Activated naive CD8-positive, alpha-beta T cell (primary cell): Measurements from ENCODE around the gene KAT14.
"Not testable (repeated sequence)": the region's sequence is repeated elsewhere in the genome, so short reads cannot be mapped to it uniquely, and the experiment has no call there.

Experiments used
- H3K27ac Mint-ChIP-seq: one replicate; pipeline ENCODE4 v1.8.0; 2021; ENCODE audit warnings: mixed read lengths
- H3K27me3 Mint-ChIP-seq: one replicate; pipeline ENCODE4 v1.8.0; 2021; ENCODE audit warnings: mixed read lengths
- H3K36me3 Mint-ChIP-seq: one replicate; pipeline ENCODE4 v1.8.0; 2021; ENCODE audit warnings: mixed read lengths
- H3K4me1 Mint-ChIP-seq: one replicate; pipeline ENCODE4 v1.8.0; 2021; ENCODE audit warnings: low read depth, mixed read lengths
- H3K4me3 Mint-ChIP-seq: one replicate; pipeline ENCODE4 v1.8.0; 2021; ENCODE audit warnings: mild to moderate bottlenecking, mixed read lengths
- H3K9me3 Mint-ChIP-seq: one replicate; pipeline ENCODE4 v1.8.0; 2021; ENCODE audit warnings: low read depth, mixed read lengths

The KAT14 gene

DNA sequence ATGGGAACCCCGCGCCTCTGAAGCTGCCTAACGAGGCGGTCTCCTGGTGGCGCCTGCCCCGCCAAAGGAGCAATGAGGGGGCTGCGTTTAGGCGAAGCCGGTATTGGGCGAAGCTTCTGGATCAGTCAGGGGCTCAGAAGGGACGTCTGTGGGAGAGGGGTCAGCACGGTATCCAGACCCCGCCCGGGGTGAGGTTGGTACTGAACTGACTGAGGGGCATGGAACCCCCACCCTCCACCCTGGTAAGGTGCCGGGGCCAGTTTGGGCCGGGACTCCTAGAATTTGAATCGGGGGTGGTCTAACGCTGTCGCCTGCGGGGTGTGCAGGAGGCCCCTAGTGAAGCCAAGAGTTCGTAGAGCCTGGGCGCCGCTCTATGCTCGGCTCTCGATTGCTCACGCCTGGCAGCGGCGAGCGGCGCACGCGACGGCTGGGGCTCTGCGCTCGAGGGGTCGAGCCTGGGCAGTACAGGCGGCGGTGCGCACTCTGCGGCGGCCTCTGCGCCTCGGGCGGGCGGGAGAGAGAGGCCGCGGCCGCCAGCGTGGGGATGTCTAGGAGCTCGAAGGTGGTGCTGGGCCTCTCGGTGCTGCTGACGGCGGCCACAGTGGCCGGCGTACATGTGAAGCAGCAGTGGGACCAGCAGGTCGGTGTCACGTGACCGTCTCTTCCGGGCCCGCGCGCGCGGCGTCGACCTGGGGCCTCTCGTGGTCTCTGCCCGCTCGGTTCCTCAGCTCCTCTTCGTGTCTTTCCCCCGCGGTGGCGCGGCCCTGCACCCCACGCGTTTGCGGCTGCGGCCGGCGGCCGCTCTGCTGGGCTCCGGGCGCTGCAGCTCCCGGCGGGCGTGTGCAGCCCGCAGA lies at the start of gene KAT14, which contains the start of gene PET117:
KAT14 (plus strand) TSS at position 452 of the 854 bp plus-strand sequence. CDS start 4,798 bp downstream, outside the sequence.
PET117 (plus strand) TSS at position 452 of the 854 bp plus-strand sequence; CDS start at position 545, 93 bp downstream.
- Mint-ChIP-seq H3K27ac (peak within 1 kb of the TSS; percentile 93), H3K27me3 (no peaks in the 10 kb centered on the region), H3K36me3 (peaks cover 13% of the 10 kb centered on the region), H3K9me3 (no peaks in the 10 kb centered on the region), H3K4me3 (peak within 1 kb of the TSS; percentile 92), H3K4me1 (peaks cover 38% of the 10 kb centered on the region)

GRCh38 chr20:18088298-18088697 lies 49.4 kb upstream of the KAT14 start:
- not testable (repeated sequence) for H3K4me3 Mint-ChIP-seq, H3K9me3 Mint-ChIP-seq, H3K27ac Mint-ChIP-seq, H3K4me1 Mint-ChIP-seq, H3K36me3 Mint-ChIP-seq, H3K27me3 Mint-ChIP-seq

GRCh38 chr20:18088841-18089240 lies 48.8 kb upstream of the KAT14 start:
- H3K4me1 Mint-ChIP-seq, H3K4me3 Mint-ChIP-seq, H3K9me3 Mint-ChIP-seq, H3K27ac Mint-ChIP-seq, H3K36me3 Mint-ChIP-seq, H3K27me3 Mint-ChIP-seq: not testable (repeated sequence)

DNA sequence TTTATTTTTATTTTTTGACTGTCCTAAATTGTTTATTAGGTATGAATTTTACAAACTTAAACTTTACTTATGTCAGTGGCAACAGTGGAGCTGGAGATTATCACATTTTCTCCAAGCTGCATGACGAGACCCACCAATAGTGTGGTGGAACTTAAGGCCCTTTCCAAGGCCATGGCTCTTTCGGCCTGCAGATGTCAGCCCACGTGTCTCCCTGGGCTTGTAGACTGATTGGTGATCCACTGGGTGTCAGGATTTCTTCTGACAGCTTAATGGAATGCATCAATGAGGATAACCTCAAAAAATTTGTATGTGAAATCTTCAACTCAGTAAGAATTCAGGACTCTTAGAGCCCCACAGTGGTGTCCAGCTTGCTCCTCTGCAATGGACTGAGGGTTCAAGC lies 47.6 kb upstream of the KAT14 start:
- Mint-ChIP-seq H3K27ac (no peak overlapping the region), H3K36me3 (no peaks in the 10 kb centered on the region), H3K4me1 (no peaks in the 10 kb centered on the region), H3K4me3 (no peak overlapping the region), H3K27me3 (peaks cover 4% of the 10 kb centered on the region), H3K9me3 (no peaks in the 10 kb centered on the region)

DNA sequence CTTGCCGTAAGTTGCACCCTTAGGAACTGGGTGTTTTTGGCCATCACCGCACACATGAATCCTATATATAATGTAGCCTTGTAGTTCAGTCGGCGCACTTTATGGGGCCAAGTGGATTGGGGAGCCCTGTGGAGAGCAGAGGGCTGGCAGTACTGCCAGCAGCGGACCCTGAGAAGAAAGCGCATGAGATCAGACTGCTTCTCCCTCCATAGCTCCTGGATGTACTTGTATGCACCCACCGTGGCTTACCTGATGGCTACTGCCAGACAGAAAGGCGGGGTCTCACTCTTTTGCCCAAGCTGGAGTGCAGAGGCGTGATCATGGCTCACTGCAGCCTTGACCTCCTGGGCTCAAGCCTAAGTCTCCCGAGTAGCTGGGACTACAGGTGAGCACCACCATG lies 47.2 kb upstream of the KAT14 start:
- Mint-ChIP-seq H3K27me3 (peaks cover 4% of the 10 kb centered on the region), H3K27ac (no peak overlapping the region), H3K4me1 (no peaks in the 10 kb centered on the region), H3K4me3 (no peak overlapping the region), H3K36me3 (no peaks in the 10 kb centered on the region), H3K9me3 (no peaks in the 10 kb centered on the region)

GRCh38 chr20:18091623-18092022 lies 46.0 kb upstream of the KAT14 start:
- H3K9me3 Mint-ChIP-seq = no peaks in the 10 kb centered on the region
- H3K27ac Mint-ChIP-seq = no peak overlapping the region
- peaks cover 4% of the 10 kb centered on the region for H3K27me3 Mint-ChIP-seq
- H3K4me3 Mint-ChIP-seq = no peak overlapping the region
- H3K4me1 Mint-ChIP-seq = no peaks in the 10 kb centered on the region
- no peaks in the 10 kb centered on the region for H3K36me3 Mint-ChIP-seq

DNA sequence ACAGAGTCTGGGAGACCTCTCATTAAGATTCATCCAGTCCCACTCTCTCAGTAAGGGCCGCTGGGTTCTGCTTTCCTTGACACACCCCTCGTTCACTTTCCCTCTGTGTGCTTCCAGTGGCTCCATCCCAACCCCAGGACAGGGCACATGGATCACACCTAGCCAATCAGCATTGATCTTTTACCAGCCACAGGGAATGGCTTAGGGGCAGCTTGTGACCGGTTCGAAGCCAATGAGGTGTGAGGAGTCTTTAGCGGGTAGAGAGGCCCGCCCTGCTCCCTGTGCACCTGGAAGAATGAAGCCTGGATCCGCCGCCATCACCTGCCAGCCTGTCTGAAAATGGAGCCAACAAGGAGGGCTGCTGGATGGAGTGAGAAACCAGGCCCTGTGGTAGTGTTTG lies 44.8 kb upstream of the KAT14 start:
- Mint-ChIP-seq H3K9me3 (no peaks in the 10 kb centered on the region), H3K36me3 (no peaks in the 10 kb centered on the region), H3K27ac (no peak overlapping the region), H3K4me1 (no peaks in the 10 kb centered on the region), H3K4me3 (no peak overlapping the region), H3K27me3 (peaks cover 4% of the 10 kb centered on the region)

- H3K36me3 Mint-ChIP-seq = no peaks in the 10 kb centered on the region
- no peaks in the 10 kb centered on the region for H3K4me1 Mint-ChIP-seq
- no peaks in the 10 kb centered on the region for H3K9me3 Mint-ChIP-seq
- H3K4me3 Mint-ChIP-seq = no peak overlapping the region
- no peak overlapping the region for H3K27ac Mint-ChIP-seq
- peaks cover 6% of the 10 kb centered on the region for H3K27me3 Mint-ChIP-seq
Measured at GRCh38 chr20:18093388-18093787, 44.3 kb upstream of the KAT14 start.

DNA sequence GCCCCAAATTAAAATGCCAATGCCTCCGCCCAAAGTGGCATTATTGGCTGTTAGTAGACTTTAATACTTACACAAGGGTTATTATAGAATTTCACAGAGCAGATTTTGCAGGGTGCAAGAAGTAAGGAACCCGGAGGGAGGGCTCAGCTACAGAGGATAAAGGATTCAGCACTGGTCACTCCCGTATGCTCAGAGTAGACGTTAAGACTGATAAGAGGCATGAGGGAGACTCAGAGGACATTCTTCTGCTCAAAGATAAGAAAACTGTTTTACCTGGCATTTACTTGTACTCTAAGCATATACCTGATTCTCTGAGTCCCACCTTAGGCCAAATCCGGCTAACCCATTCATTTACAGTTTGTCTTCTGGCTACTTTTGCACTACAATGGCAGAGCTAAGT lies 43.5 kb upstream of the KAT14 start:
- no peaks in the 10 kb centered on the region for H3K36me3 Mint-ChIP-seq
- peaks cover 8% of the 10 kb centered on the region for H3K27me3 Mint-ChIP-seq

DNA sequence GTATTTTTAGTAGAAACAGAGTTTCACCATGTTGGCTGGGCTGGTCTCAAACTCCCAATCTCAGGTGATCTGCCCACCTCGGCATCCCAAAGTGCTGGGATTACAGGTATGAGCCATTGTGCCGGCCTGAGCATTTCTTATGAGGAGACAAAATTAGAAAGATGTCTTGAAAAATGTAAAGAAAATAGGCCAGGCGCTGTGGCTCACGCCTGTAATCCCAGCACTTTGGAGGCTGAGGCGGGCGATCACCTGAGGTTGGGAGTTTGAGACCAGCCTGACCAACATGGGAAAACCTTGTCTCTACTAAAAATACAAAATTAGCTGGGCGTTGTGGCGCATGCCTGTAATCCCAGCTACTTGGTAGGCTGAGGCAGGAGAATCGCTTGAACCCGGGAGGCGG lies 37.1 kb upstream of the KAT14 start:
- H3K4me3 Mint-ChIP-seq, H3K27ac Mint-ChIP-seq, H3K36me3 Mint-ChIP-seq, H3K4me1 Mint-ChIP-seq, H3K9me3 Mint-ChIP-seq: not testable (repeated sequence)
- H3K27me3 Mint-ChIP-seq = peaks cover 11% of the 10 kb centered on the region

More for the DNA sequence above, 43.5 kb upstream of the KAT14 start:
- Mint-ChIP-seq H3K4me3 (no peak overlapping the region), H3K4me1 (no peaks in the 10 kb centered on the region), H3K9me3 (no peaks in the 10 kb centered on the region), H3K27ac (no peak overlapping the region)

- no peaks in the 10 kb centered on the region for H3K4me1 Mint-ChIP-seq
- H3K27me3 Mint-ChIP-seq = peaks cover 11% of the 10 kb centered on the region
- no peaks in the 10 kb centered on the region for H3K36me3 Mint-ChIP-seq
- no peak overlapping the region for H3K27ac Mint-ChIP-seq
- H3K4me3 Mint-ChIP-seq = no peak overlapping the region
- no peaks in the 10 kb centered on the region for H3K9me3 Mint-ChIP-seq
Measured at GRCh38 chr20:18101125-18101810, 36.4 kb upstream of the KAT14 start.

- H3K27me3 Mint-ChIP-seq = peaks cover 10% of the 10 kb centered on the region
- no peak overlapping the region for H3K27ac Mint-ChIP-seq
- H3K9me3 Mint-ChIP-seq = peaks cover 6% of the 10 kb centered on the region
- no peak overlapping the region for H3K4me3 Mint-ChIP-seq
- no peaks in the 10 kb centered on the region for H3K36me3 Mint-ChIP-seq
- no peaks in the 10 kb centered on the region for H3K4me1 Mint-ChIP-seq
Measured at GRCh38 chr20:18103497-18103896, 34.2 kb upstream of the KAT14 start.

DNA sequence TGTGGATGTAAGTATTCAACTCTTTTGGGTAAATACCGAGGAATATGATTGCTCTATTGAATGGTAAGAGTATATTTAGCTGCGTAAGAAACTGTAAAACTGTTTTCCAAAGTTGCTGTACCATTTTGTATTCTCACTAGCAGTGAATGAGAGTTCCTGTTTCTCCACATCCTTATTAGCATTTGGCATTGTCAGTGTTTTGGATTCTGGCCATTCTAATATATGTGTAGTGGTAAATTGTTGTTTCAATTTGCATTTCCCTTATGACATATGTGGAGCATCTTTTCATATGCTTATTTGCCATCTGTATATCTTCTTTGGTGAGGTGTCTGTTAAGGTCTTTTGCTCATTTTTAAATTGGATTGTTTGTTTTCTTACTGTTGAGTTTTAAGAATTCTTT lies 29.3 kb upstream of the KAT14 start:
- Mint-ChIP-seq H3K36me3 (no peaks in the 10 kb centered on the region), H3K4me3 (no peak overlapping the region), H3K27ac (no peak overlapping the region), H3K27me3 (peaks cover 1% of the 10 kb centered on the region), H3K4me1 (no peaks in the 10 kb centered on the region), H3K9me3 (peaks cover 8% of the 10 kb centered on the region)

- H3K4me1 Mint-ChIP-seq, H3K36me3 Mint-ChIP-seq, H3K27me3 Mint-ChIP-seq, H3K4me3 Mint-ChIP-seq, H3K9me3 Mint-ChIP-seq: not testable (repeated sequence)
- peak overlapping the region; percentile 17 for H3K27ac Mint-ChIP-seq
Measured at GRCh38 chr20:18128574-18128973, 9.1 kb upstream of the KAT14 start.

- H3K4me3 Mint-ChIP-seq = no peak overlapping the region
- H3K36me3 Mint-ChIP-seq = no peaks in the 10 kb centered on the region
- H3K4me1 Mint-ChIP-seq = peaks cover 13% of the 10 kb centered on the region
- H3K27me3 Mint-ChIP-seq = no peaks in the 10 kb centered on the region
- no peaks in the 10 kb centered on the region for H3K9me3 Mint-ChIP-seq
- no peak overlapping the region for H3K27ac Mint-ChIP-seq
Measured at GRCh38 chr20:18132663-18133062, 5.0 kb upstream of the KAT14 start.
